ENCODE data around the gene NT5C1A. TPM values are rescaled to one million over a fixed set of nuclear protein-coding genes. Genes with fewer than 3 reads are reported as not detected.

The NT5C1A gene
- total RNA-seq, 2 experiments from 2014 or later = 0.25 TPM; not detected in 1

DNA sequence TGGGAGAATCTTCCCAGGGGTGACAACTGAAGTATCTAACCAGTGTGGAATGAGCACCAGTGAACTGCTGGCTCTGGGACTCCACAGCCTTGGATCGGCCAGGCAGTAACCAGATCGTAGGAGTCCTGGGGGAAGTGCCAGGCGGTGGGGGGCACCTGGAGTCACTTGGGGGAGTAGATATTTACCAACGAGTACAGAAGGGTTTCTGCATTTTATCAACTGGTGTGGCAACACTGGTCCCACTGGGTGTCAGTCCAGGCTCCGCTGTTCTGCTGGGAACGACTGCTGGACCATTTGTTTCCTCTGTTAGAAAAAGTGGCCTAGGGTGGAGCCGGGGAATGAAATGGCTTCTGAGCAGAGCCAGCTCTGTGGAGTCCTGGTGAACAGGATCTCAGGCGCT lies 46.9 kb downstream of the NT5C1A start:
- H3K36me3 Mint-ChIP-seq (ENCODE audit: low read depth) = no peaks in the 10 kb centered on the region
- H3K9me3 Mint-ChIP-seq = no peaks in the 10 kb centered on the region
- H3K27ac Mint-ChIP-seq = no peak overlapping the region
- ATAC-seq (no peak), DNase-seq (no peak)
- ChIA-PET CTCF (no interaction called here), POLR2A (no interaction called here)
- peaks cover 2% of the 10 kb centered on the region for H3K27me3 Mint-ChIP-seq
- intact Hi-C loops (cut with micrococcal nuclease) = no loop called here
- no peak overlapping the region for H3K4me3 Mint-ChIP-seq
- no peaks in the 10 kb centered on the region for H3K4me1 Mint-ChIP-seq (ENCODE audit: low read depth)
- TF ChIP-seq, protein P1, sequence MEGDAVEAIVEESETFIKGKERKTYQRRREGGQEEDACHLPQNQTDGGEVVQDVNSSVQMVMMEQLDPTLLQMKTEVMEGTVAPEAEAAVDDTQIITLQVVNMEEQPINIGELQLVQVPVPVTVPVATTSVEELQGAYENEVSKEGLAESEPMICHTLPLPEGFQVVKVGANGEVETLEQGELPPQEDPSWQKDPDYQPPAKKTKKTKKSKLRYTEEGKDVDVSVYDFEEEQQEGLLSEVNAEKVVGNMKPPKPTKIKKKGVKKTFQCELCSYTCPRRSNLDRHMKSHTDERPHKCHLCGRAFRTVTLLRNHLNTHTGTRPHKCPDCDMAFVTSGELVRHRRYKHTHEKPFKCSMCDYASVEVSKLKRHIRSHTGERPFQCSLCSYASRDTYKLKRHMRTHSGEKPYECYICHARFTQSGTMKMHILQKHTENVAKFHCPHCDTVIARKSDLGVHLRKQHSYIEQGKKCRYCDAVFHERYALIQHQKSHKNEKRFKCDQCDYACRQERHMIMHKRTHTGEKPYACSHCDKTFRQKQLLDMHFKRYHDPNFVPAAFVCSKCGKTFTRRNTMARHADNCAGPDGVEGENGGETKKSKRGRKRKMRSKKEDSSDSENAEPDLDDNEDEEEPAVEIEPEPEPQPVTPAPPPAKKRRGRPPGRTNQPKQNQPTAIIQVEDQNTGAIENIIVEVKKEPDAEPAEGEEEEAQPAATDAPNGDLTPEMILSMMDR (IDR thresholded peaks at IDR 0.05) = no peak

DNA sequence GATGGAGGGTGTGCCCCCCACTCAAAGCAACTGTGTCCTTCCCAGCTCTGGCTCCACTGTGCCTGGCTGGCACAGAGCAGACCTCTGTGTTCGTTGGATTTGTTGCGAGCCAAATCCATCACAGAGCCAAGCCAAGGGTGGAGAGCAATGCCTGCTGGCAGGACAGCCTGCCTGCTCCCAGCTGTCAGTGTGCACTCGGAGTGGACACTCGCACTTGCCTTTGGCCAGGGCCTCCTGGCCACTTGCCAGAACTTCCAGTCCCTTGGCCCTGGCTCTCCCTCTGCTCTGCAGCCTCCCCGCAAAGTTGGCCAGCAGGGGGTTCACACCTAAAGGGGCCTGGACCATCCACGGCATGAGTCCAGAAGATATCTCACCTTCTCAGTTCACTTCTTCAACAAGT lies 48.9 kb downstream of the NT5C1A start:
- H3K27ac Mint-ChIP-seq = no peak overlapping the region
- TF ChIP-seq, protein P1 (IDR thresholded peaks at IDR 0.05) = no peak
- CTCF ChIA-PET = interaction anchor here (0.9 to 1.5 kb wide), 2 partner anchors 17 to 35 kb away, joined by 3 to 6 read pairs; no protein-coding TSS in a partner anchor
- DNase-seq = no peak
- H3K27me3 Mint-ChIP-seq = peaks cover 2% of the 10 kb centered on the region
- intact Hi-C loops (cut with micrococcal nuclease) = no loop called here
- no peaks in the 10 kb centered on the region for H3K4me1 Mint-ChIP-seq (ENCODE audit: low read depth)
- POLR2A ChIA-PET = interaction anchor here (0.8 kb wide), 1 partner anchor 332 kb away, joined by 3 read pairs; no protein-coding TSS in a partner anchor
- H3K9me3 Mint-ChIP-seq = no peaks in the 10 kb centered on the region
- no peak overlapping the region for H3K4me3 Mint-ChIP-seq
- ATAC-seq = no peak
- H3K36me3 Mint-ChIP-seq (ENCODE audit: low read depth) = no peaks in the 10 kb centered on the region

DNA sequence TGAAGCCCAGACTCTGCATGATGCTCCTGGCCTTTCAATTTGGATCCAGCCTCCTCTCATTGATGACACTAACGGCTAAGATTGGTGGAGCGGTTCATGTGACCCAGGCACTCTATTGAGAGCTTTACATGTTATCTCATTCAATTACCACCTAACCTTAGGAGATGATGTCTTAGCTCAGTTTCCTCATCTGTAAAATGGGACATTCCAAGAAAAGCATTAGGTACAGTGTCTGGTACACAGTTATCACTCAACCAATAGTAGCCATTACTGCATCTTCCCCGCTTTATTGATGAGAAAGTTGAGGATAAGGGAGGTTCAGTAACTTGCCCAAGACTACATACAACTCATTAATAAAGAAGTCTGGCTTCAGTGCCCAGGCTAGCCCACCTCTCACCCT lies 49.5 kb downstream of the NT5C1A start:
- intact Hi-C loops (cut with micrococcal nuclease) = no loop called here
- ATAC-seq = no peak
- no peak overlapping the region for H3K4me3 Mint-ChIP-seq
- no peaks in the 10 kb centered on the region for H3K36me3 Mint-ChIP-seq (ENCODE audit: low read depth)
- no peak for DNase-seq
- CTCF ChIA-PET = interaction anchor here (1.0 to 5.2 kb wide), 2 partner anchors 16 to 35 kb away, joined by 4 to 25 read pairs; no protein-coding TSS in a partner anchor
- TF ChIP-seq, protein P1 (IDR thresholded peaks at IDR 0.05) = no peak
- no peak overlapping the region for H3K27ac Mint-ChIP-seq
- POLR2A ChIA-PET = interaction anchor here (0.8 kb wide), 1 partner anchor 333 kb away, joined by 3 read pairs; no protein-coding TSS in a partner anchor
- H3K4me1 Mint-ChIP-seq (ENCODE audit: low read depth) = no peaks in the 10 kb centered on the region
- H3K9me3 Mint-ChIP-seq = no peaks in the 10 kb centered on the region
- H3K27me3 Mint-ChIP-seq = peaks cover 2% of the 10 kb centered on the region

DNA sequence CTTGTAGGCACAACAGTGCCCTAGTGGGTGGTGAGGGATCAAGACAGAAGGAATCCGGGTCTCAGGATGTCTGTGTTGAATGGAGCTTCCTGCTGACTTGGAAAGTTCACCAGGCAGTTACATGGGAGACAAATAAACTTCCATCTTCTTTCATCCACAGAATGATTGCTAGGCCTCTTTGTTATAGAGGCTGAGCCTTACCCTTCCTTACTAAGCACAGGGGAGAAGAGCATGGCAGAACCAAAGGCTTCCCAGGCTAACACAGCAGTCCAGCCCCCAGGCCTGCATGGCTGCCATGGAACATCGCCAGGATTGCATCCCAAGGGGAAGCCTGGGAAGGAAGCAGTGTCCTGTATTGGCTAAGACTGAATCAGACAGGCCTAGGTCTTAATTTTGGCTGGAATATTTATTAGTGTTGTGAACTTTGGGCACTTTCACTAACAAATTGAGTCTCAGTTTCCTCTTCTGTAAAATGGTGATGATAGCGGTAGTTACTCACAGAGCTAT lies 51.2 kb downstream of the NT5C1A start:
- Mint-ChIP-seq H3K9me3 (no peaks in the 10 kb centered on the region), H3K4me3 (no peak overlapping the region), H3K36me3 (ENCODE audit: low read depth) (no peaks in the 10 kb centered on the region), H3K27me3 (peaks cover 9% of the 10 kb centered on the region), H3K4me1 (ENCODE audit: low read depth) (no peaks in the 10 kb centered on the region), H3K27ac (no peak overlapping the region)
- DNase-seq (no peak), ATAC-seq (no peak)
- intact Hi-C loops (cut with micrococcal nuclease) = no loop called here
- TF ChIP-seq, protein P1 (IDR thresholded peaks at IDR 0.05) = no peak
- ChIA-PET CTCF (interaction anchor here (1.4 to 5.2 kb wide), 2 partner anchors 15 to 37 kb away, joined by 7 to 25 read pairs; no protein-coding TSS in a partner anchor), POLR2A (no interaction called here)

DNA sequence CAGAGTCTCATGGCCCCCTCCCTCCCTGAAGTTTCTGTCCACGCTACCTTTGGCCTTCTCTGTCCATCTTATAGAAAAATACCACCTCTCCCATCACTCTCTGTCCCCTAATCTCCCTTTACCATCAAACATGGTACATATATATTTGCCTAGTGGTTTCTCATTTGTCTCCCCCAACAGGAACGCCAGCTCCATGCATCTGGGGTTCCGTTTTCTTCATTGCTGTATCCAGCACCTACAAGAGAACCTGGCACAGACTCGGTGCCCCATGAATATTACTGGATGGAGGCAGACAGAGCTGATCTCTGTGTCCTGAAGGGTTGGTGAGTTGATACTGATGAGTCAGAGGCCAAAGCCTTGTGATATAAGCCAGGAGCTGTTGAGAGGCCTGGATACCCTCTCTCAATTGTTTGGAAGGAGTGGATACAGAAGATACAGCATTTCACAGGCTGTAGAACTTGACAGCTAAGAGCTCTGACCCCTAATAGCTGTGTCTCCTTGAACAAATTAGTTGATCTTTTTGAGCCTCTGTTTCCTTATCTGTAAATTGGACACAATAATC lies 54.3 kb downstream of the NT5C1A start:
- Mint-ChIP-seq H3K36me3 (ENCODE audit: low read depth) (no peaks in the 10 kb centered on the region), H3K4me1 (ENCODE audit: low read depth) (no peaks in the 10 kb centered on the region), H3K27ac (no peak overlapping the region), H3K27me3 (peaks cover 9% of the 10 kb centered on the region), H3K9me3 (no peaks in the 10 kb centered on the region), H3K4me3 (no peak overlapping the region)
- ATAC-seq = no peak
- intact Hi-C loops (cut with micrococcal nuclease) = no loop called here
- POLR2A ChIA-PET = no interaction called here
- TF ChIP-seq, protein P1 (IDR thresholded peaks at IDR 0.05) = no peak
- DNase-seq = no peak
- CTCF ChIA-PET = interaction anchor here (0.8 to 5.2 kb wide), 3 partner anchors 11 to 36 kb away, joined by 3 to 25 read pairs (median 13); no protein-coding TSS in a partner anchor
